Measurements from ENCODE around the gene PUM2. TPM values are rescaled to one million over a fixed set of nuclear protein-coding genes. Genes with fewer than 3 reads are reported as not detected.

Gene PUM2
- total RNA-seq, 1 experiment from 2014 or later = 112 TPM

DNA sequence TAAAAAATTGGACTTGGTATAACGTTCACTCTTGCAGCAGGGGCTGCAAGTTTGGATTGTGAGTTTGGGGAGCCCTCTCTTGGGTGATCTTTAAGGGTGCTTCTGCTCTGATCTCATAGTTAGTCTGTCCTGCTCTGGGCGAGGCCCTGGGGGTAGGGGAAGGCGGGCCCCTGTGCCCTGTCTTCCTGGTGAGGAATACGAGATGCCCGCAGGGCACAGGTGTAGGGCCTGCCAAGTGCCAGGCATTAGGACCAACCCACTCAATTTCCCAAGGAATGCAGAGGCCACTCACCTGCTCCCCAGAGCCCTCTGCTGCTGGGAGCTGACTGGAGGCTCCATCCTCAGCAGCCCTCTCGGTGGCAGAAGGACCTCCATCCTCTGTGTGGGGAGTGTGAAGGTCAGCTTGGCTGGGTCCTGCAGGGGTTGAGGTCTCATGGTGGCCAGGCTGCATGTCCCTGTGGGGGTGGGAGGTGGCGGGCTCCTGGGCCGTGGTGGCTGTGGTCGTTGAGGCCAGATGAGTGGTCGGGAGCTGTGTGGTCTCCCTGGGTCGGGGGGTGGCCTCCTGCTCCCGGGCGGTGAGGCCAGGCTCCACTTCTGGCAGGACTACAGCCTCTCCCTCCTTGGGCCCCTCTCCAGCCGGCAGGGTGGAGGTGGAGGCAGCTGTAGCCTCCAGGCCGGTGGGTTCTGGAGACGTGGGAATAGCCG, 147.0 kb downstream of the PUM2 start:
- ChIA-PET CTCF (no interaction called here), POLR2A (ENCODE audit: low non-redundant PET) (no interaction called here)
- TF ChIP-seq EZH2 (IDR thresholded peaks at IDR 0.05; ENCODE audit: borderline replicate concordance, low read depth, low read length, poor library complexity, severe bottlenecking) = no peak
- TF ChIP-seq, protein P1, sequence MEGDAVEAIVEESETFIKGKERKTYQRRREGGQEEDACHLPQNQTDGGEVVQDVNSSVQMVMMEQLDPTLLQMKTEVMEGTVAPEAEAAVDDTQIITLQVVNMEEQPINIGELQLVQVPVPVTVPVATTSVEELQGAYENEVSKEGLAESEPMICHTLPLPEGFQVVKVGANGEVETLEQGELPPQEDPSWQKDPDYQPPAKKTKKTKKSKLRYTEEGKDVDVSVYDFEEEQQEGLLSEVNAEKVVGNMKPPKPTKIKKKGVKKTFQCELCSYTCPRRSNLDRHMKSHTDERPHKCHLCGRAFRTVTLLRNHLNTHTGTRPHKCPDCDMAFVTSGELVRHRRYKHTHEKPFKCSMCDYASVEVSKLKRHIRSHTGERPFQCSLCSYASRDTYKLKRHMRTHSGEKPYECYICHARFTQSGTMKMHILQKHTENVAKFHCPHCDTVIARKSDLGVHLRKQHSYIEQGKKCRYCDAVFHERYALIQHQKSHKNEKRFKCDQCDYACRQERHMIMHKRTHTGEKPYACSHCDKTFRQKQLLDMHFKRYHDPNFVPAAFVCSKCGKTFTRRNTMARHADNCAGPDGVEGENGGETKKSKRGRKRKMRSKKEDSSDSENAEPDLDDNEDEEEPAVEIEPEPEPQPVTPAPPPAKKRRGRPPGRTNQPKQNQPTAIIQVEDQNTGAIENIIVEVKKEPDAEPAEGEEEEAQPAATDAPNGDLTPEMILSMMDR (conservative IDR thresholded peaks at IDR 0.05; ENCODE audit: low read depth, low read length) = no peak
- H3K9me3 ChIP-seq (ENCODE audit: low read depth, low read length, poor library complexity, severe bottlenecking) = no peaks in the 10 kb centered on the region
- H3K27me3 ChIP-seq (replicated peaks; ENCODE audit: insufficient read depth, low read depth, low read length, poor library complexity) = no peaks in the 10 kb centered on the region
- no peak overlapping the region for H3K4me3 ChIP-seq (ENCODE audit: low read depth, low read length, poor library complexity, severe bottlenecking)
- BruUV-seq (replicated peaks) = no TSS peak
- intact Hi-C loops (cut with micrococcal nuclease; ENCODE audit: unreplicated experiment) = no loop called here
- H3K27ac ChIP-seq (ENCODE audit: low read depth, low read length, poor library complexity, severe bottlenecking) = no peak overlapping the region
- DNase-seq (ENCODE audit: low spot score) = no peak
- no peaks in the 10 kb centered on the region for H3K36me3 ChIP-seq (ENCODE audit: insufficient read depth, low read length, poor library complexity, severe bottlenecking)
- no peaks in the 10 kb centered on the region for H3K4me1 ChIP-seq (ENCODE audit: insufficient read depth, low read length, poor library complexity, severe bottlenecking)

DNA sequence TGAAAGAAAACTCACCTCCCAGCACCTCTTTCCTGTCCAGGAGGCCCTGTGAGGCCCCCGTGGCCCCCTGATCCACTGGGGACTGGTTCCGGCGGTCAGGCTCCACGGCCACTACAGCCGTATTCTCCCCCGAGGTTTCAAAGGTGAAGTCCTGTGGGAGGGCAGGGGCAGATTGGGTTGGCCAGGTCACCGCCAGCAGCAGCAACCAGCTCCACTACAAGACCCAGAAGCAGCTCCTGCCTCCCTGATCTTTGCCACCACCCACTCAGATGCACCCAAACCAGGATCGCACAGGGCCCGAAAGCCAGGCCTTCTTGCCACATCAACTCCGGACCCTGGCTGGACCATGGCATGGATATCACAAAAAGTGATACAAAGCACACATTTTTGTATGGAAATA, 147.6 kb downstream of the PUM2 start:
- ChIA-PET POLR2A (ENCODE audit: low non-redundant PET) (no interaction called here), CTCF (no interaction called here)

DNA sequence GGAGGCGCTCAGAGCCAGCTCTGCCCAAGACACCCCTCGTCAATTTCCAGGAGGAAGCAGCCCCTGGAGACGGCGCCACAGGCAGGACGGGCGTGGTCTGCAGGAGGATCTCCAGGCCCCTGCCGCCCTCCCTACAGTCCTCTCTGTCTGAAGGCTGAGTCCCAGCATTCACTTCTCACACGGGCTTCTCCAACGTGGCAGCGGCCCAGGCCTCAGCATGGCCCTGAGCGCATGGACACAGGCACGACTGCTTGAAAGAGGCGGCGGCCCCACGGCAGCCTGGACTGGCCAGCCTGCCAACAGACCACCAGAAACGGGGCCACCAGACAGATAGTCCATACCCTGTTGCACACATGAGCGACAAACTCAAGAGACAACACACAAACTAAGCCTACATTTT, 149.0 kb downstream of the PUM2 start:
- no peak overlapping the region for H3K4me3 ChIP-seq (ENCODE audit: low read depth, low read length, poor library complexity, severe bottlenecking)
- no peaks in the 10 kb centered on the region for H3K36me3 ChIP-seq (ENCODE audit: insufficient read depth, low read length, poor library complexity, severe bottlenecking)
- BruUV-seq (replicated peaks) = no TSS peak
- H3K27ac ChIP-seq (ENCODE audit: low read depth, low read length, poor library complexity, severe bottlenecking) = no peak overlapping the region
- H3K27me3 ChIP-seq (replicated peaks; ENCODE audit: insufficient read depth, low read depth, low read length, poor library complexity) = no peaks in the 10 kb centered on the region
- ChIA-PET POLR2A (ENCODE audit: low non-redundant PET) (no interaction called here), CTCF (no interaction called here)
- H3K9me3 ChIP-seq (ENCODE audit: low read depth, low read length, poor library complexity, severe bottlenecking) = no peaks in the 10 kb centered on the region
- H3K4me1 ChIP-seq (ENCODE audit: insufficient read depth, low read length, poor library complexity, severe bottlenecking) = no peaks in the 10 kb centered on the region
- intact Hi-C loops (cut with micrococcal nuclease; ENCODE audit: unreplicated experiment) = no loop called here
- no peak for DNase-seq (ENCODE audit: low spot score)
- TF ChIP-seq, protein P1 (conservative IDR thresholded peaks at IDR 0.05; ENCODE audit: low read depth, low read length) = no peak

More for the DNA sequence above, 147.6 kb downstream of the PUM2 start:
- no peaks in the 10 kb centered on the region for H3K4me1 ChIP-seq (ENCODE audit: insufficient read depth, low read length, poor library complexity, severe bottlenecking)
- no peaks in the 10 kb centered on the region for H3K27me3 ChIP-seq (replicated peaks; ENCODE audit: insufficient read depth, low read depth, low read length, poor library complexity)
- no TSS peak for BruUV-seq (replicated peaks)
- H3K9me3 ChIP-seq (ENCODE audit: low read depth, low read length, poor library complexity, severe bottlenecking) = no peaks in the 10 kb centered on the region
- no peaks in the 10 kb centered on the region for H3K36me3 ChIP-seq (ENCODE audit: insufficient read depth, low read length, poor library complexity, severe bottlenecking)
- DNase-seq (ENCODE audit: low spot score) = no peak
- no peak for TF ChIP-seq EZH2 (IDR thresholded peaks at IDR 0.05; ENCODE audit: borderline replicate concordance, low read depth, low read length, poor library complexity, severe bottlenecking)
- TF ChIP-seq, protein P1 (conservative IDR thresholded peaks at IDR 0.05; ENCODE audit: low read depth, low read length) = no peak
- H3K27ac ChIP-seq (ENCODE audit: low read depth, low read length, poor library complexity, severe bottlenecking) = no peak overlapping the region
- intact Hi-C loops (cut with micrococcal nuclease; ENCODE audit: unreplicated experiment) = no loop called here
- no peak overlapping the region for H3K4me3 ChIP-seq (ENCODE audit: low read depth, low read length, poor library complexity, severe bottlenecking)

Data from A673 (cell line).